ENCODE data around the gene SLC12A8. TPM values are rescaled to one million over a fixed set of nuclear protein-coding genes. Genes with fewer than 3 reads are reported as not detected.

The SLC12A8 gene
- total and polyA plus RNA-seq, 2 of the 13 experiments (the other 11 are each of a cell fraction or from before 2014, with no cell fraction given) = 0.44 to 0.71 TPM

- Histone ChIP-seq H3K27ac (ENCODE audit: extremely low read length, insufficient read depth, low read length) (no peak overlapping the region), H4K20me1 (ENCODE audit: insufficient read depth, low read length) (no peaks in the 10 kb centered on the region), H3K4me3 (replicated peaks in 1 of 3; ENCODE audit: insufficient read depth in 1 of 3, low read depth in 2 of 3, low read length in 3 of 3) (no peak overlapping the region), H3K36me3 (replicated peaks in 1 of 2; ENCODE audit: control insufficient read depth in 1 of 2, insufficient read depth in 2 of 2, low read length in 2 of 2) (no peaks in the 10 kb centered on the region), H3K9ac (ENCODE audit: insufficient read depth, low read depth, low read length) (no peak overlapping the region), H3K4me1 (ENCODE audit: insufficient read depth, low read length) (peaks cover 18% of the 10 kb centered on the region), H2AFZ (ENCODE audit: low read length) (no peak overlapping the region), H3K79me2 (ENCODE audit: insufficient read depth, low read length) (no peaks in the 10 kb centered on the region), H3K27me3 (ENCODE audit: control insufficient read depth in 1 of 2, insufficient read depth in 2 of 2, low read length in 2 of 2) (peaks cover 2 to 46% of the 10 kb centered on the region in 2 experiments; a peak in 3 of 5 replicates), H3K9me3 (ENCODE audit: low read length) (no peaks in the 10 kb centered on the region), H3K4me2 (ENCODE audit: low read depth, low read length) (no peak overlapping the region)
- BruUV-seq (replicated peaks) = no TSS peak
- ATAC-seq (no peak), FAIRE-seq (no peak), DNase-seq (ENCODE audit: low spot score) (no peak)
- 59% methylated on average over 4 of the region's 4 CpGs for WGBS (ENCODE audit: low lambda C conversion rate)
- intact Hi-C loops (cut with micrococcal nuclease; ENCODE audit: unreplicated experiment) (no loop called here), in situ Hi-C loops (cut with HindIII; ENCODE audit: extremely low pct_ligation_motif_present, low pct_unique_long_range_greater_than_20kb) (no loop called here)
- CTCF ChIA-PET (ENCODE audit: low intra/inter-chr PET ratio, low total read pairs) = no interaction called here
- POLR2A ChIA-PET = no interaction called here
- no peak for TF ChIP-seq SIX1 (CRISPR knock-in tag; IDR thresholded peaks at IDR 0.05; ENCODE audit: borderline replicate concordance)
- no peak for TF ChIP-seq NR3C1 (CRISPR knock-in tag; IDR thresholded peaks at IDR 0.05)
- no peak for TF ChIP-seq BCL3 (CRISPR knock-in tag; IDR thresholded peaks at IDR 0.05)
- no peak for TF ChIP-seq ZNF282 (IDR thresholded peaks at IDR 0.05; ENCODE audit: partially characterized antibody)
- no peak for TF ChIP-seq THAP8 (CRISPR knock-in tag; IDR thresholded peaks at IDR 0.05; ENCODE audit: borderline replicate concordance)
- no peak for TF ChIP-seq ZHX1 (CRISPR knock-in tag; IDR thresholded peaks at IDR 0.05; ENCODE audit: low read depth)
- TF ChIP-seq KLF6 (CRISPR knock-in tag; IDR thresholded peaks at IDR 0.05) = no peak
- TF ChIP-seq HNF4A (CRISPR knock-in tag; IDR thresholded peaks at IDR 0.05) = no peak
- TF ChIP-seq ZNF496 (CRISPR knock-in tag; IDR thresholded peaks at IDR 0.05; ENCODE audit: insufficient replicate concordance) = no peak
- TF ChIP-seq SSRP1 (CRISPR knock-in tag; IDR thresholded peaks at IDR 0.05) = no peak
- TF ChIP-seq ZBTB37 (CRISPR knock-in tag; IDR thresholded peaks at IDR 0.05) = no peak
- no peak for TF ChIP-seq RBM39 (IDR thresholded peaks at IDR 0.05; ENCODE audit: low read depth, low read length, poor library complexity, severe bottlenecking)
- TF ChIP-seq MTF2 (CRISPR knock-in tag; IDR thresholded peaks at IDR 0.05; ENCODE audit: borderline replicate concordance) = no peak
- TF ChIP-seq ZNF512 (CRISPR knock-in tag; IDR thresholded peaks at IDR 0.05) = no peak
- TF ChIP-seq TRIM22 (IDR thresholded peaks at IDR 0.05) = no peak
- no peak for TF ChIP-seq NKX3-1 (CRISPR knock-in tag; IDR thresholded peaks at IDR 0.05)
These were observed 94.8 kb downstream of the SLC12A8 start for GRCh38 chr3:125117631-125118191.

Measured in HepG2 (cell line).